ENCODE data around the gene IL31. TPM values are rescaled to one million over a fixed set of nuclear protein-coding genes. Genes with fewer than 3 reads are reported as not detected.

Gene IL31
- total and polyA plus RNA-seq, 2 donors (not counting 3 experiments of a cell fraction or from before 2014, with no cell fraction given): not detected

DNA sequence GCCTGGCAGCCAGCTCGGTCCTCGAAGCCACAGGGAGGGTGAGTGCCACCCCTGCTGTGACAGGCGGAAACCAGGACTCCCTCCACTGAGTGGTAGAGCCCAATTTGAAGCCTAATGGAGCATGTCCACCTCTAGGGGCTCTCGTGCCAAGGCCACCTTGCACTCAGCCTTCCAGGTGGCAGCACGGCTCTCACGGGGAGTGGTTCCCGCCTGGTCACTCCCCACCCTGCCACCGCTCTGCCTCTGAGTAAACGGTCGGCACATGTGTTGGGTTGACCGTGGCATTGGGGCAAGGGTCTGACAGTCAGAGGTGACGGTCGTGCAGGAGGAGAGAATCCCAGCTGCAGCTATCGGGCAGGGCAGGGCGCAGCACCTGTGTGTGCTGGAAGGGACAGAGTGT, 34.8 kb downstream of the IL31 start:
- Histone ChIP-seq H3K27ac (ENCODE audit: insufficient read depth, low read depth, low read length) (no peak overlapping the region), H3K4me1 (ENCODE audit: control insufficient read depth, extremely low read depth, insufficient read depth, low read length) (no peaks in the 10 kb centered on the region), H3K9me1 (replicated peaks; ENCODE audit: control insufficient read depth, extremely low read depth, insufficient read depth, low read length) (no peaks in the 10 kb centered on the region), H3K27me3 (ENCODE audit: control insufficient read depth in 2 of 2, insufficient read depth in 2 of 2, low read length in 2 of 2) (no peaks in the 10 kb centered on the region), H3K4me3 (replicated peaks in 1 of 3; ENCODE audit: insufficient read depth in 1 of 3, low read depth in 1 of 3, low read length in 3 of 3) (no peak overlapping the region), H4K20me1 (replicated peaks; ENCODE audit: control insufficient read depth, extremely low read depth, insufficient read depth, low read length) (no peaks in the 10 kb centered on the region), H3K4me2 (ENCODE audit: insufficient read depth, low read length) (no peak overlapping the region), H3K9ac (replicated peaks; ENCODE audit: extremely low read depth, insufficient read depth, low read length) (no peak overlapping the region), H3K9me3 (replicated peaks; ENCODE audit: control insufficient read depth, insufficient read depth, low read length) (no peaks in the 10 kb centered on the region), H2AFZ (ENCODE audit: low read depth, low read length) (no peak overlapping the region), H3K79me2 (ENCODE audit: control insufficient read depth, insufficient read depth, low read length) (no peaks in the 10 kb centered on the region), H3K36me3 (ENCODE audit: control insufficient read depth in 2 of 2, extremely low read depth in 1 of 2, insufficient read depth in 2 of 2, low read length in 2 of 2) (peaks cover 0 to 40% of the 10 kb centered on the region in 2 experiments)
- BruUV-seq (replicated peaks): no TSS peak
- dilution Hi-C loops (cut with MboI; ENCODE audit: extremely low pct_ligation_motif_present, low sequenced_read_pairs): no loop called here
- no peak for FAIRE-seq
- DNase-seq (ENCODE audit: low read depth, low spot score): no peak
- TF ChIP-seq POLR2A (IDR thresholded peaks at IDR 0.05; ENCODE audit: low read depth, low read length): no peak
- TF ChIP-seq JUN (IDR thresholded peaks at IDR 0.05; ENCODE audit: borderline replicate concordance, insufficient read depth, insufficient read length, low read depth): no peak
- intact Hi-C loops (cut with micrococcal nuclease): no loop called here
- ChIA-PET POLR2A (no interaction called here), CTCF (interaction anchor here (1.1 to 2.7 kb wide), 5 partner anchors 16 to 85 kb away, joined by 3 to 18 read pairs (median 5); partner anchors contain the start of gene LRRC43)

DNA sequence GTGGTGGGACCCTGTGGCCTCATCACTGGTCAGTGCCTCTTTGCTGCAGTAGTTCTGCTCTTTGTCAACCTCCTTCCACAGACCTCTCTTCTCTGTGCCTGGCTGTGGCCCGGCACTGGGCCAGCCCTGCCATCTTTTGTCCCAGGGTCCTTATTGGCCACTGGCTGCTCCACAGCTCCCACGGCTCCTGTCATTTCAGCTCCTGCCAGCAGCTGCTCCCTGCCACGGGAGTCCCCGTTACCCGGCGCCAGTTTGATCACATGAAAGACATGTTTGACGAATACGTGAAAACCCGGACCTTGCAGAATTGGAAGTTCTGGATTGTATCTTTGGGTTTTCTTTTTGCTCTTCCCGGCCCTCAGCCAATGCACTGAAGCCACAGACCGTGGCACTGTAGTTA, 35.4 kb downstream of the IL31 start:
- H3K4me2 ChIP-seq (ENCODE audit: insufficient read depth, low read length): no peak overlapping the region
- H2AFZ ChIP-seq (ENCODE audit: low read depth, low read length): no peak overlapping the region
- H3K9me3 ChIP-seq (replicated peaks; ENCODE audit: control insufficient read depth, insufficient read depth, low read length): no peaks in the 10 kb centered on the region
- dilution Hi-C loops (cut with MboI; ENCODE audit: extremely low pct_ligation_motif_present, low sequenced_read_pairs): no loop called here
- peaks cover 0 to 40% of the 10 kb centered on the region in 2 experiments for H3K36me3 ChIP-seq (ENCODE audit: control insufficient read depth in 2 of 2, extremely low read depth in 1 of 2, insufficient read depth in 2 of 2, low read length in 2 of 2)
- FAIRE-seq (no peak), DNase-seq (ENCODE audit: low read depth, low spot score) (no peak)
- ChIA-PET CTCF (interaction anchor here (1.1 to 2.7 kb wide), 4 partner anchors 15 to 84 kb away, joined by 3 to 18 read pairs (median 6); no protein-coding TSS in a partner anchor), POLR2A (no interaction called here)
- H3K27me3 ChIP-seq (ENCODE audit: control insufficient read depth in 2 of 2, insufficient read depth in 2 of 2, low read length in 2 of 2): no peaks in the 10 kb centered on the region
- H3K4me3 ChIP-seq (replicated peaks in 1 of 3; ENCODE audit: insufficient read depth in 1 of 3, low read depth in 1 of 3, low read length in 3 of 3): no peak overlapping the region
- no TSS peak for BruUV-seq (replicated peaks)
- TF ChIP-seq POLR2AphosphoS5 (IDR thresholded peaks at IDR 0.05; ENCODE audit: insufficient read depth, low read depth, low read length): no peak
- no peak for TF ChIP-seq POLR2A (IDR thresholded peaks at IDR 0.05; ENCODE audit: low read depth, low read length)
- no peak for TF ChIP-seq MYC (IDR thresholded peaks at IDR 0.05; ENCODE audit: low read depth, low read length)
- TF ChIP-seq JUN (IDR thresholded peaks at IDR 0.05; ENCODE audit: borderline replicate concordance, insufficient read depth, insufficient read length, low read depth): no peak
- TF ChIP-seq EZH2 (IDR thresholded peaks at IDR 0.05; ENCODE audit: borderline replicate concordance, low read depth, low read length, severe bottlenecking): no peak
- no peak for TF ChIP-seq FOS (IDR thresholded peaks at IDR 0.05; ENCODE audit: borderline replicate concordance, insufficient read depth, low read length)
- no peak for TF ChIP-seq GATA2 (IDR thresholded peaks at IDR 0.05; ENCODE audit: insufficient read depth, insufficient read length, low read depth, low read length)
- TF ChIP-seq, protein P1, sequence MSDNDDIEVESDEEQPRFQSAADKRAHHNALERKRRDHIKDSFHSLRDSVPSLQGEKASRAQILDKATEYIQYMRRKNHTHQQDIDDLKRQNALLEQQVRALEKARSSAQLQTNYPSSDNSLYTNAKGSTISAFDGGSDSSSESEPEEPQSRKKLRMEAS (IDR thresholded peaks at IDR 0.05; ENCODE audit: insufficient read depth, insufficient read length): no peak
- TF ChIP-seq, protein P2, sequence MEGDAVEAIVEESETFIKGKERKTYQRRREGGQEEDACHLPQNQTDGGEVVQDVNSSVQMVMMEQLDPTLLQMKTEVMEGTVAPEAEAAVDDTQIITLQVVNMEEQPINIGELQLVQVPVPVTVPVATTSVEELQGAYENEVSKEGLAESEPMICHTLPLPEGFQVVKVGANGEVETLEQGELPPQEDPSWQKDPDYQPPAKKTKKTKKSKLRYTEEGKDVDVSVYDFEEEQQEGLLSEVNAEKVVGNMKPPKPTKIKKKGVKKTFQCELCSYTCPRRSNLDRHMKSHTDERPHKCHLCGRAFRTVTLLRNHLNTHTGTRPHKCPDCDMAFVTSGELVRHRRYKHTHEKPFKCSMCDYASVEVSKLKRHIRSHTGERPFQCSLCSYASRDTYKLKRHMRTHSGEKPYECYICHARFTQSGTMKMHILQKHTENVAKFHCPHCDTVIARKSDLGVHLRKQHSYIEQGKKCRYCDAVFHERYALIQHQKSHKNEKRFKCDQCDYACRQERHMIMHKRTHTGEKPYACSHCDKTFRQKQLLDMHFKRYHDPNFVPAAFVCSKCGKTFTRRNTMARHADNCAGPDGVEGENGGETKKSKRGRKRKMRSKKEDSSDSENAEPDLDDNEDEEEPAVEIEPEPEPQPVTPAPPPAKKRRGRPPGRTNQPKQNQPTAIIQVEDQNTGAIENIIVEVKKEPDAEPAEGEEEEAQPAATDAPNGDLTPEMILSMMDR (IDR thresholded peaks at IDR 0.05; ENCODE audit: extremely low read depth in 1 of 2, insufficient read depth in 1 of 2, low read depth in 1 of 2, low read length in 2 of 2): no peak
- H4K20me1 ChIP-seq (replicated peaks; ENCODE audit: control insufficient read depth, extremely low read depth, insufficient read depth, low read length): no peaks in the 10 kb centered on the region
- H3K9me1 ChIP-seq (replicated peaks; ENCODE audit: control insufficient read depth, extremely low read depth, insufficient read depth, low read length): no peaks in the 10 kb centered on the region
- H3K27ac ChIP-seq (ENCODE audit: insufficient read depth, low read depth, low read length): no peak overlapping the region
- intact Hi-C loops (cut with micrococcal nuclease): no loop called here
- H3K9ac ChIP-seq (replicated peaks; ENCODE audit: extremely low read depth, insufficient read depth, low read length): no peak overlapping the region
- H3K79me2 ChIP-seq (ENCODE audit: control insufficient read depth, insufficient read depth, low read length): no peaks in the 10 kb centered on the region
- no peaks in the 10 kb centered on the region for H3K4me1 ChIP-seq (ENCODE audit: control insufficient read depth, extremely low read depth, insufficient read depth, low read length)

Measured in endothelial cell of umbilical vein (primary cell).